GM11168 (cell line): Measurements from ENCODE around the gene RAB6B.

Experiments
- in situ Hi-C: fragments of 300-500 bp; cut with MboI; formaldehyde crosslinking; loops from one replicate; pipeline ENCODE4 v1.12.0; 2022; ENCODE audit warnings: low sequenced_read_pairs; ENCODE audit not compliant: unreplicated experiment

Gene RAB6B

DNA sequence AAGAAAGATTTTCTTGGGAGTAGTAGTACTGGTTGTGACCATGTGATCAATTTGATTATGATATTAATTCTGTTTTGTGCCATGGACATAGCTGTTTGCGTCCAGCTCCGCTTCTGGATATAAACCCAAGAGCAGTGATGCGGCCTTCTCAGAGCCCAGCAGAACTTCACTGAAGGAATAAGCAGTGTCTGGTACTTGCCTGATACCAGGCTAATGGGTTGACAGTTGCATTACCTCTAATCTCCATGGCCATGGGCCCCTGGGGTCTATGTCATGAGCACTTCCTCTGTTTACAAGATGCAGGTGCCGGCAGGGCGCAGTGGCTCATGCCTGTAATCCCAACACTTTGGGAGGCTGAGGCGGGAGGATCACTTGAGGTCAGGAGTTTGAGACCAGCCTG lies 36.3 kb upstream of the RAB6B start:
- in situ Hi-C loops: loop anchor here (10.0 kb wide), 1 partner anchor 283 kb away; no protein-coding TSS in a partner anchor

DNA sequence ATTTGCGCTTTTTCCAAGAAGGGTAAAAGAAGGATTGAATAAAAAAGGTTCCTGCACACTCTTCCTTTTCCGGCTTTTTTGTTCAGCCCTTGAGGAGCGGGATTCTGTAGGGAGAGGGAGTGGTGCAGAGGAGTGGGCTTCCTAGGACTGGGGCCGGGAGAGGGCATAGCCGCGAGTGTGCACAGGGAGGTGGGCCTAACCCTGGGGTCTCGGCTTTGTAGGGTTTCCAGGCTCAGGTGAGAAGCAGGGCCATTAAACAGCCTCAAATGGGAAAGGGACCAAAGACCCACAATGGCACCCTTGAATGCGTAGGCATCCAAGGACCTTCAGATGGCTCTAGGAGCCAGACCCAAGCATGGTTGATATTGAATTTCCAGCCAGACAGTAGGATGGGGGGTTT lies 35.4 kb upstream of the RAB6B start:
- in situ Hi-C loops: loop anchor here (10.0 kb wide), 1 partner anchor 284 kb away; no protein-coding TSS in a partner anchor

DNA sequence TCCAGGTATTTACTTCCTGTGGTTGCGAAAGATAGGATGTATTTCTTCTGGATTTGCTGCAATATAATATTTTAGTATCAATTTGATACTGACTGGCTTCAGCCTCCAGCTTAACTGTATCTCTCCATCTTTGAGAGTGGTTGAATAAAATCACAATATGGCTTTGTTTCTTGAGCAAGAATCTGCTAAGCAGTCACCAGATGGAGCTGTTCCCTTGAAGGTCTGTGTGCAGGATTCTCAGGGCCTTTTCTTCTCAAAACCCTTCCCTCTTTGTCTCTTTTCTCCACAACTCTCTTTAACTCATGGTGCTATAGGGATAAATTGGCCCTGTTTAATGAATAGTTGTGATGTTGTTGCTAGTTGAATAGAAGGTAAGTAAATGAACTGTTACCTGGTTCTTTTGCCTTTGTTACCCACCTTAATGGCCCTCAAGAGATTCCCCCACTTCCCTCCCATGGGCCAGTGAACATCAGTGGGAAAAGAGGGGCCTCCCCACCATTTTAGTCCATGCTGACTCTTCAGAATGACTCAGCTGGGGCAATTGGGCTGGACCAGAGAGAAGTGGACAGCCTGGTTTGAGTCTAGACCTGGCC lies 34.8 kb upstream of the RAB6B start:
- in situ Hi-C loops: loop anchor here (10.0 kb wide), 1 partner anchor 284 kb away; no protein-coding TSS in a partner anchor

DNA sequence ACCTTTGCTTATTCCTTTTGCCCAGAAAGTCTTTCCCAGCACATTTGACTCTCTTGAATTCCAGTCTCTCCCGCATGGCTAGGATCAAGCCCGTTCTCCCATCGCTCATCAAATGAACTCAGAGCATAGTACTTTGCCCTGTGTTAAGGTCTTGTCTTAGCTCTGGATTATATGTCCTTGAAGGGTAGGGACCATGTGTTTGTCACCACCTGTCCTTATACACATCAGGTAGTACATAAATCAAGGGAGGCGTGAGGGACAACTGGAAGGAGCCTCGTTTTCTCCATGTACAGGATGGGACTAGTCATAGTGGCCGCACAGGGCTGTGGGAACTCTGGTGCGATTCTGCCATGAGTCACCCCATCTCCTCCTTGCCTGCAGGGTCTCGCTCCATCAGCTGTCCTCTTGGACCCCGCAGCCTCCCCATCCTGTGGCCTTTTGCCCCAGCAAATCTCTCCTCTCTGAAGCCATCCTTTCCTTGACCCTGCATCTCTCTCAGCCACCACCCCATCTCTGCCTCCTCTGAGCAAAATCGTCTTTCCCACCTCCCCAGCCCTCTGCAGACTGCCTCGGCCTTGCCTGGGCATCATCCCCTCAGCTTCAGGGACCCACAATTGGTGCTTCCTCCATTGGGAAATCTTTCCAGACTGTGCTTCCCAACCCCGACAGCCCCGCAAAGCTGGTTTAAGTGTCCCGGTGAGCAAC lies 33.4 kb upstream of the RAB6B start:
- in situ Hi-C loops: loop anchor here (10.0 kb wide), 1 partner anchor 104 kb away; no protein-coding TSS in a partner anchor

DNA sequence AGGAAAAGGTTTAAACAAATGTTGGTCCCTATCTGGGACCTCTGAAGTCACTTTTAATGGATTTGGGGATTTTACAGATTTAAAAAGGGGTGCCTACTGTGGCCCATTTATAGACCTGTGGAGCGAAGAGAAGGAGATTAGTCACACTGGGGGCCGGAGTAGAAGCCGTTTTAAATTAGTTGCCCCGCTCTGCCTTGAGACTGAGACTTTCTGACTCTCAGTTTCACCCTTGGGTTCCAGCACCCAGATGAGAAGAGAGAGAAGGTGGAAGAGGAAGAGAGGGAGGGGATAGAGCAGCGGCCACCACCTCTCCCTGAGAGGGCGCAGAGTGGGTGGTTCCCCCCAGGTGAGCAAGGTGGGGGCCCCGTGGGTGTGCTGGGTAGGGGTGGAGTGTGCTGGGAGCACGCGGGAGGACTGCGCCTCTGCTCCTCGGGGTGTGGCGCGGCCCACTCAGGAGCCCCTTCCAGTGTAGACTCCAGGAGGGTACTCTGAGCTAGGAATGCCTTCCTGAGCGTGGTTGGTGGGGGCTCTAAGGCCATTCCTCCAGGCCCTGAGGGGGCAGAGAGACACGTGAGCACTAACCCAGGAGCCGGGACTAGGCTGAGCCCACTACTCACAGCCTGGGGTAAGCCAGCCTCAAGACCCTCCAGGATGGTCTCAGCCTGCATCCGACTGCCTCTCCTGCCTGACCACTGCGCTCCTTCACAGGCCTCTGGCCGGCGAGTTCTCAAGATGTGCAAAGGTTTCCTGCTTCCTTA lies 32.6 kb upstream of the RAB6B start:
- in situ Hi-C loops: loop anchor here (10.0 kb wide), 1 partner anchor 104 kb away; no protein-coding TSS in a partner anchor

DNA sequence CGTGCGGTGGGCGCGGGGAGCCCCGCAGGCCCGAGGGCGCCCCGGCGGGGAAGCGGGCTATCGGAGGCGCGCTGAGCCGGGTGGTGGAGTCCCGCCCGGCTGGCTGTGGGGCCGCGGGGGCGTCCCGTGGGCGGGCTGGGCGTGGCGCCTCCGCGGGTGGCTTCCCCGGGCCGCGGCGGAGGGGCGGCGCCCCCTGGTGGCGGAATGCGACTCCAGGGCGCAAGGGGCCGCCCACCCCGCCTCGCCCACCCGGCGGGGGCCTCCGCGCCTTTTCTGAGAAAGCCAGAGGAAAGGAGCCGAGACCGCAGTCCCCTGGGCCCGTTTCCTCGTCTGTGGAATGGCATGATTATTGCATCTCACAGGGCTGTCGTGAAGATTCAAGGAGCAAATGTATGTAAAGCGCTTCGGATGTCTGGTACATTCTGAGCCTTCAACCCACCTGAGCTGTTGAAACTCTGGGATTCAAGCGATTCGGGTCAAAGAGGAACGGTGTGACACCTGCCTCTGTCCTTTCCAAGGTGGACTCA lies 31.9 kb upstream of the RAB6B start:
- in situ Hi-C loops: loop anchor here (10.0 kb wide), 1 partner anchor 103 kb away; no protein-coding TSS in a partner anchor

DNA sequence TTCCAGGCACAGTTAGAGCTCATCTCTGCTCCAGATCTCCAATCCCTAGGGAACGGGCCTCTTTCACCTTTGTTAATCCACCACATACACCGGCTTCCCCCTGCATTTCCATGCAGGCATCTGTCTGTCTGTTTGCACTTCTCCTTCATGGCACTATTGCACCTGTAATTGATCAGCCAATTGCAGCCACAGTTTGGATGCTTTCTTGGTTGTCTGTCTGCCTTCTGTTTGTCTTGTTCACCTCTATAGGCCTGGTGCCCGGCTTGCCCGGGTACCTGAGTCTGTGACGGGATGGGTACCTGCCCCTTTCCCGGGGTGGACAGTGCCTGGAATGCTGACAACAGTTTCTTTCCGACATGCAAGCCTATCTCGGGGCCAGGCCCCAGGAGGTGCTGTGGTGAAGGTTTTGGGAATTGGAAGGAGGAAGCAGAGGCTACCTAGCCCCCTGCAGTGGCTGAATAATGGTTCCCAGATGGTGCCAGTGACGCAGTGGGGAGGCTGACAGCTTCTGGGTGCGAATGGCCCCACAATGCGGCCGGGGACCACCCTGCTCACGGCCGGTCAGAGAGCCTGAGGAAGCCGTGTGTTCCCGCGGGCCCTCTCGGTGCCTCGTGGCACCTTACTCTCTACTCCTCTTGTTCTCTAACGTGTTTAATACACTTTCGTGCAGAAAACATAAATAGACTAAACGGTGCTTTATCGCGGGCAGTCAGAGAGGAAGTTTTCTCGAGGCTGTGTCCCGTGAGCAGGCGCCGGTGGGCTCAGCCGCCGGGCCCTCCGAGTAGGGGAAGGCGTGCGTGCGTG lies 31.3 kb upstream of the RAB6B start:
- in situ Hi-C loops: loop anchor here (10.0 kb wide), 1 partner anchor 102 kb away; no protein-coding TSS in a partner anchor

DNA sequence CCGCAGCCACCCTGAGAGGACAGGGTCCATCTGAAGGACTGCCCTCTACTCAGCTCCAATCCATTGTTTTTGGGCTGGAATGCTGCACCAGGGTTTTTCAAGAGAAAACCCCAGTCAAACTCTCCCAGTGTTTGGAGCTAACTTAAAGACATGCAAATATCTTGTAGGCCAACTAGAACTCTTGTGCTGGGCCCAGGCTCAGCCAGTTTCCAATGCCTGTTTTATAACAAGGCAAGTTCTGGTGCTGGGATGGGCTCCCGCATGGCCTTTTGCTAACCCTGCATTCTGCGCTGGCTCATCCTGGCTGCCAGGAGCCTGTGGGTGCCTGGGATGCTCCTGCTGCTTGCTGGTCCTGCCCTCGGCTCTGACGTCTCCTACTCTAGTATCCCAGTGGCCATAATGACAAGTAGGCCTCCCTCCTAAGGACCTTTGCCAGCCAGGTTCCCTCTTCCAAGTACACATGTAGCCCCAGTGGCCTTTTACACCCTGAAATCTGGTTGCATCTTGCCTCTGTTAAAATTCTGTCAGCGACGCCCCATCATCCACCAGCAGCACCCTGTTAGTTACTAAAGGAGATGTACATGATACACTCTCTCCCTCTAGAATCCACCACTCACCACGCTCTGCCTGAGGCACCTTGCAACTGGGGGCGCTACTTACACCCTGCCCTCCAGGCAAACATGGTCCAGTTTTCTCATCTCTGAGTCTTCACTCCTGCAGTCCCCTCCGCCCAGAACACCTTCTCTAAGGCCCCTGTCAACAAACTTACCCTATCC lies 30.5 kb upstream of the RAB6B start:
- in situ Hi-C loops: loop anchor here (10.0 kb wide), 1 partner anchor 101 kb away; no protein-coding TSS in a partner anchor

DNA sequence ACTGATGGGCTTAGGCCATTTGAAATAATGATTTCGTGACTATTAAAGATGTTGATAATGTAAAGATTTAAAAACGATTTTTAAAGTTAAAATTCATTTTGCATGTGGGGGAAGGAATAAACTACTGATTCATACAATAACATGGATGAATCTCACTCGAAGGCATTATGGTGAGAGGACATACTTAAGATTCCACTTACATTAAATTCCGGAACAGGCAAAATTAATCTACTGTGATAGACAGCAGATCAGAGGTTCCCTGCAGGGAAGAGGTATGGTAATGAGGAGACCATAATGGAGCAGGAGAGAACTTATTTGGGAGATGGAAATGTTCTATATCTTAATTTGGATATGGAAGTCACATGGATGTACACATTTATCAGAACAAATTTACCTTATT lies 28.4 kb upstream of the RAB6B start:
- in situ Hi-C loops: loop anchor here (10.0 kb wide), 1 partner anchor 99 kb away; no protein-coding TSS in a partner anchor

DNA sequence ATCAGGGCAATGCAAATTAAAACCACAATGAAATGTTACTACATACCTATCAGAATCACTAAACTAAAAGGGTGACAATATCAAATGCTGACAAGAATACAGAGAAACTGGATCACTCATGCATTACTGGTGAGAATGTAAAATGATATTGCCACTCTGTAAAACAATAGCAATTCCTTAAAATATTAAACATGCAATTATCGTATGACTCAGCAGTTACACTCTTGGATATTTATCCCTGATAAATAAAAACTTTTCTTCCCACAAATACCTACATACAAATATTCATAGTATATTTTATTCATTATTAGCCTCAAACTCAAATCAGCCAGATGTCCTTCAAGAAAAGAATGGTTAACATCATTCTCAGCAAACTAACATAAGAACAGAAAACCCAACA lies 25.9 kb upstream of the RAB6B start:
- in situ Hi-C loops: loop anchor here (10.0 kb wide), 1 partner anchor 97 kb away; no protein-coding TSS in a partner anchor

DNA sequence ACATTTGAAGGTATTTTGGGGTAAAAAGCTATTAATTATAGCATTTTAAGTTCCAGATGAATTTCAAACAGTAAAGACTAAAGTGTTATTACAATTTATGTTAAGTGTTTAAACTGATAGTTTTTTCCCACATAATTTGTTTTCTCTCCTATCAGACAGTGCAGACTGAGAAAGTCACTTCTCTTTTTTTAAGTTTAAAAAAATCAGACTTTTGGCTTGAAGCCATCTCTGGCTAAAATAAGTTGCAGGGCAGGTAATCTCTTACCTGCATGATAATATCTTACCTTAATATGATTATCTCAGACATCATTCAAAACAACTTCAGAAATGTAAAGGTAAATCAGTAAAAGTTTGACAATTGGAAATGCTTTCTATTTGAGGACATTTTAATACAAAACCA lies 21.5 kb upstream of the RAB6B start:
- in situ Hi-C loops: no loop called here

DNA sequence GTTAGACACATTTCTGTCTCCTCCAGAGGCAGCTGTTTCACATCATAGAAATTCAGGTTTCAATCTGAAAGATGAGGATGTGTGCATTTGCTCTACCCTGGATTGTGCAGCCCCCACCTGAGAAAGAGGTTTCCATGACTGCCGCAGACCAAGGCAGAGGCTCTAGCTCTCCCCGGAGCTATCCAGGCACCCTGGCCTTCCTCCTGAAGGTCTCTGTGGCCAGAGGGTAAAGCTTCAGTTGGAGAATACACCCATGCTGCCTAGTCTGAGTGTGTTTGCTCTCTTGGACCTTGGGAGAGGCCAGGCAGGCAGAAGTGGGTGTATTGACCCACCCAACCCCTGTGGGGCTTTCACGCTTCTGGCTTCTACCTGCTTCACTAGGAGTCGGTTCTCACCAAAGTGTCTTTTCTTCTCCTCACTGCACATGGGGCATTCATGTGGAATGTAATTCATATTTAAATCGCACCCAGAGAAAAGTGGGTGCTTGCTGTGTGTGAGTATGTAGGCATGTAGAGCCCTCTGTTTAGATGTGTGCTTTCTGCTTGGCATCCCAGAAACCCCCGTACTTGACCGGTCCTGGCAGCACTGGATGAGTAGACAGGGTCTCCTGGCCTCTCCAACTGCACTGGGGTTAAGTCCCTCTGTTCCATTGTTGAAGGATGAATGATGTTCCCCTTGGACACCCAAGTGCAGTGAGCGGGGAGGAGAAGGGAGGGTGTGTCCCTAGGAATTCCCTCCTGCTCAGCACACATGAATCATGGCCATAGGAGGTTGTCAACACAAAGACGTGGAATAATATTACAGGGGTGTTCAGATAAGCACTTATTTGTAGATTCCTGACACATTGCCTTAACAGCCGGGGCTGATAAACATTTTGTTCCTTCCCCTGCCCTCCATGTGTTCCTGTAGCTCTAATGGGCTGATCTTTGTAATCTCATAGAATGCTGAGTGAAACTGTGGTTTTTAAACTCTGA lies 20.3 kb upstream of the RAB6B start:
- in situ Hi-C loops: no loop called here

DNA sequence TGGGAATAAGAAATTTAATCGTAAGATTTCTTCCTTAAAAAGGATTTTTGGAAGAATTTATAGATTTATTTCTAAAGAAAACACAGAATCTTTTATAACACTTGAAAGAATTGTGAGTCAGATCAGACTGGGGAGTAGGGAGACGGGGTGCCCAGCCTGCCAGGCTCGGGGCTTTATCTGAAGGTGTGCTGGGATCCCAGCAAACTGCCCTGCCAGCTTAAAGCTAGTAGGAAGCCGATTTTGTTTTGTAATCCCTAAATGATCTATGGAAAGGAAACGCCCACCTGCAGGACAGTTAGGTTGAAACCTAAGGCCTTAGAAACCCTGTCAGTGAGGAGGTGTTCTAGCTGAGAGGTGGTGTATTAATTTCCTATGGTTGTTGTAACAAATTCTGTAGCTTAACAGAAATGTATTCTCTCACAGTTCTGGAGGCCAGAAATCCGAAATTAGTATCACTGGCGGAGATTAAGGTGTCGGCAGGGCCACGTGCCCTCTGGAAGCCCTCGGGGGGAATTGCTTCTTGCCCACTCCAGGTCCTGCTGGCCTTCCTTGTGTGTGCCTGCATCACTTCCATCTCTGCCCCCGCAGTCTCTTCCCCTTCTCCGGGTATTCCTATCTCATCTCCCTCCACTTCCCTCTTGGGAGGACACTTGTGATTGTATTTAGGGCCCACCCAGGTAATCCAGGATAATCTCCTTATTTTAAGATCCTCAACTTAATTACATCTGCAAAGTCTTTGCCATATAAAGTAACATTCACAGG lies 19.3 kb upstream of the RAB6B start:
- in situ Hi-C loops: no loop called here

DNA sequence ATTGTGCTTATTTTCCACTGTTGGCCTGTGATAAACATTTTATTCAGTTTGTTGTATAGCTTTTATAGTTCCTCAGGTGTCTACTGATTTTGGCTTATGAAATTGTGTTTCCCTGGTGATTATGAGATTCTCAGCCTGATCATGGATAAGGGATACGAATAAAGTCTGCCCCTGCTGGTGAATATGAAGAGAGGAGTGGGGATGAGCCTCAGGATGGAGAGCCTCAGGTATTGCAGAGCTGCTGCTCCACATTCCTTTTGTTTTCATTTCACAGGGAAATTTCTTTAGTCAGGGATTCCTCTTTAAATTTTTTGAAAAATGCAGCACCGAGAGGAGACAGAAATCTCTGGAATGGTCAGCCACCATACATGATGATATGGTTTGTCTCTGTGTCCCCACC lies 14.7 kb upstream of the RAB6B start:
- in situ Hi-C loops: no loop called here

DNA sequence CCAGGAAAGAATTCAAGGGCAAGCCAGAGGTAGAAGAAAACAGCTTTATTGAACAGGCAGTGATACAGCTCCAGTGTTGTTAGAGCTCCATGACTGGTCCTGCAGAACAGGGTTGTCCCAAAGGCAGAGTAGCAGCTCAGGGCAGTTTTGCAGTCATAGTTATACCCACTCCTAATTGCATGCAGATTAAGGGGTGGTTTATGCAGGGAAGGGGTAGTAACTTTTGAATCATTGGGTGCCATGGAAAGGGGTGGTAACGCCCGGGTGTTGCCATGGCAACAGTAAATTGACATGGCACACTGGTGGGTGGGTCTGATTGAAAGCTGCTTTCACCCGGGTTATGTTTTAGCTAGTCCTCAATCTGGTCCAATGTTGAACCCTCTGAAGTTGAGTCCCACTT lies 9.7 kb upstream of the RAB6B start:
- in situ Hi-C loops: no loop called here

DNA sequence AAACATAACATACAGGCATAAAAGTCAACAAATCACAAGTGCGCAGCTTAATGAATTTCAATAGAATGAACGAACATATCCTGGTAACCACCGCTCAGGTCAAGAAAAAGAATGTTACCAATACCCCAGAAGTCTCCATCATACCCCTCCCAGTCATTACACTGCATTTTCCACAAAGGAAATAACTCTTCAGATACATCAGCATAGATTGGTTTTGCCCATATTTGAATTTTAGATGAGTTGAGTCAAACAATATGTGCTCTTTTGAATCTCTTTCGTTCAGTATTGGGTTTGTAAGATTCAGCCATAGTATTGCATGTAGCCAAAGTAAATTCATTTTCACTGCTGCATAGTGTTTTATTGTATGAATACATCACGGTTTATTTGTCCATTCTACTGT lies 6.2 kb upstream of the RAB6B start:
- in situ Hi-C loops: no loop called here

DNA sequence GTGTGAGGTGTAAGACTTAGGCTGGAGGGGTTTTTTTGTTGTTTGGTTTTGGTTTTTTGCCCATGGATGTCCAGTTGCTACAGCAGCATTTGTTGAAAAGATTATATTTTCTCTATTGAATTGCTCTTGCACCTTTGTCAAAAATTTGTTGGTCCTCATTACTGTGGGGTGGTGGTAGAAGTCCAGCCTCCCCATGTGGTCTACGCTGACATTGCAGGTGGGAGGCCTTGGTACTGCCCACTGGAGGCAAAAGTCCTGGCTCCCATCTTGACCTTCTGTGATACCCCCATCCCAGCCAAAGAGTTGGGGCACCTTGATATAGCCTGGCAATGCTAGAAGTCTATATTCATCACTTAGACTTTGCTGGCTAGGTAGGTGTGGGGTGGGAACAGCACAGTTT lies 5.4 kb upstream of the RAB6B start:
- in situ Hi-C loops: no loop called here
